NCI-H1436 (cell line): Measurements from ENCODE around the gene COL24A1.
"Not testable (repeated sequence)": the region's sequence is repeated elsewhere in the genome, so short reads cannot be mapped to it uniquely, and the experiment has no call there.

Source experiments
- DNase-seq: peaks from one replicate; lab custom pipeline; 2025; lab: John Stamatoyannopoulos, UW

Gene COL24A1

GRCh38 chr1:85984636-85985035 is 171.9 kb downstream of the COL24A1 start:
- DNase-seq: no peak

GRCh38 chr1:85983316-85983715 is 173.3 kb downstream of the COL24A1 start:
- DNase-seq: no peak

- DNase-seq: no peak
Measured at GRCh38 chr1:85976516-85977205, 179.9 kb downstream of the COL24A1 start.

- DNase-seq: no peak
Measured at GRCh38 chr1:85975912-85976371, 180.6 kb downstream of the COL24A1 start.

GRCh38 chr1:85962457-85962856 is 194.1 kb downstream of the COL24A1 start:
- DNase-seq: no peak

- no peak for DNase-seq
Measured at GRCh38 chr1:85957760-85958159, 198.8 kb downstream of the COL24A1 start.

- not testable (repeated sequence) for DNase-seq
Measured at GRCh38 chr1:85955218-85955617, 201.4 kb downstream of the COL24A1 start.

- DNase-seq: peak; percentile 27
Measured at GRCh38 chr1:85952460-85952859, 204.1 kb downstream of the COL24A1 start.

GRCh38 chr1:85947186-85947585 is 209.4 kb downstream of the COL24A1 start:
- DNase-seq: no peak

GRCh38 chr1:85943945-85944344 is 212.6 kb downstream of the COL24A1 start:
- DNase-seq: no peak

- DNase-seq: no peak
Measured at GRCh38 chr1:85943526-85943925, 213.0 kb downstream of the COL24A1 start.

- no peak for DNase-seq
Measured at GRCh38 chr1:85940656-85941306, 215.8 kb downstream of the COL24A1 start.

- DNase-seq: no peak
Measured at GRCh38 chr1:85938829-85939228, 217.7 kb downstream of the COL24A1 start.

GRCh38 chr1:85936470-85936869 is 220.1 kb downstream of the COL24A1 start:
- no peak for DNase-seq

GRCh38 chr1:85936057-85936456 is 220.5 kb downstream of the COL24A1 start:
- no peak for DNase-seq

- no peak for DNase-seq
Measured at GRCh38 chr1:85935234-85935633, 221.3 kb downstream of the COL24A1 start.

GRCh38 chr1:85934516-85934915 is 222.1 kb downstream of the COL24A1 start:
- no peak for DNase-seq

GRCh38 chr1:85933961-85934360 is 222.6 kb downstream of the COL24A1 start:
- no peak for DNase-seq

- no peak for DNase-seq
Measured at GRCh38 chr1:85911742-85912141, 244.8 kb downstream of the COL24A1 start.

GRCh38 chr1:85900921-85901320 is 255.7 kb downstream of the COL24A1 start:
- no peak for DNase-seq

GRCh38 chr1:85898861-85899260 is 257.7 kb downstream of the COL24A1 start:
- DNase-seq: no peak

- peak; percentile 3 for DNase-seq
Measured at GRCh38 chr1:85894651-85895050, 261.9 kb downstream of the COL24A1 start.

GRCh38 chr1:85892366-85892765 is 264.2 kb downstream of the COL24A1 start:
- DNase-seq: no peak

- DNase-seq: no peak
Measured at GRCh38 chr1:85889870-85890269, 266.7 kb downstream of the COL24A1 start.
